Stimulated activated naive CD4-positive, alpha-beta T cell treated with Interleukin-2 at 50 U/mL for 16 hours (primary cell): ENCODE measurements around the gene SLCO4A1.

Experiments
- DNase-seq: peaks from one replicate; lab custom pipeline; 2025; lab: John Stamatoyannopoulos, UW

SLCO4A1 gene

GRCh38 chr20:62685781-62686555, 43.7 kb downstream of the SLCO4A1 start:
- DNase-seq, result no peak

- DNase-seq, result no peak
Observed at GRCh38 chr20:62686869-62687830, 44.8 kb downstream of the SLCO4A1 start.

- no peak for DNase-seq
Observed at GRCh38 chr20:62688083-62688482, 45.8 kb downstream of the SLCO4A1 start.

GRCh38 chr20:62688855-62689460, 46.7 kb downstream of the SLCO4A1 start:
- DNase-seq, result no peak

GRCh38 chr20:62689861-62690260, 47.6 kb downstream of the SLCO4A1 start:
- DNase-seq, result no peak

- DNase-seq, result no peak
Observed at GRCh38 chr20:62690261-62690820, 48.0 kb downstream of the SLCO4A1 start.

- DNase-seq, result no peak
Observed at GRCh38 chr20:62691487-62691886, 49.2 kb downstream of the SLCO4A1 start.

GRCh38 chr20:62692176-62692575, 49.9 kb downstream of the SLCO4A1 start:
- no peak for DNase-seq

- DNase-seq, result no peak
Observed at GRCh38 chr20:62692801-62693523, 50.7 kb downstream of the SLCO4A1 start.

GRCh38 chr20:62693524-62693922, 51.2 kb downstream of the SLCO4A1 start:
- no peak for DNase-seq

- no peak for DNase-seq
Observed at GRCh38 chr20:62694106-62694505, 51.8 kb downstream of the SLCO4A1 start.

- DNase-seq, result no peak
Observed at GRCh38 chr20:62694868-62695267, 52.6 kb downstream of the SLCO4A1 start.

GRCh38 chr20:62695448-62696414, 53.4 kb downstream of the SLCO4A1 start:
- DNase-seq, result no peak

GRCh38 chr20:62696434-62696957, 54.2 kb downstream of the SLCO4A1 start:
- no peak for DNase-seq

GRCh38 chr20:62696989-62697388, 54.7 kb downstream of the SLCO4A1 start:
- DNase-seq, result no peak

GRCh38 chr20:62697468-62697912, 55.2 kb downstream of the SLCO4A1 start:
- DNase-seq, result no peak

- DNase-seq, result no peak
Observed at GRCh38 chr20:62698231-62698630, 55.9 kb downstream of the SLCO4A1 start.

GRCh38 chr20:62699296-62699695, 57.0 kb downstream of the SLCO4A1 start:
- DNase-seq, result no peak

GRCh38 chr20:62699741-62700140, 57.4 kb downstream of the SLCO4A1 start:
- DNase-seq, result no peak
